SK-N-SH treated with all-trans-retinoic acid at 6 μM for 48 hours (cell line): ENCODE data around the gene CNOT8.

Experiments
- ATAC-seq: fragments of 200-7000 bp; cut with Tn5 transposase; 3 replicates; pipeline ENCODE4 v1.9.1; 2020; ENCODE audit warnings: mild to moderate bottlenecking, moderate library complexity
- ARNTL ChIP-seq: fragments of 450-650 bp; formaldehyde crosslinking; IDR thresholded peaks from 2 replicates; pipeline ENCODE4 v1.5.0; 2020; ENCODE audit warnings: low read depth, mild to moderate bottlenecking, moderate library complexity, borderline replicate concordance
- CSDC2 ChIP-seq: fragments of 250-450 bp; sonication (Bioruptor Pico); IDR thresholded peaks from 2 replicates; pipeline ENCODE4 v1.5.0; 2020; ENCODE audit warnings: mild to moderate bottlenecking, moderate library complexity
- ESRRG ChIP-seq: fragments of 250-450 bp; sonication (Bioruptor Pico); IDR thresholded peaks from 2 replicates; pipeline ENCODE4 v1.6.1; 2021; ENCODE audit warnings: mild to moderate bottlenecking
- GLIS3 ChIP-seq: fragments of 250-450 bp; sonication (Bioruptor Pico); IDR thresholded peaks from 2 replicates; pipeline ENCODE4 v1.5.0; 2020; ENCODE audit warnings: mild to moderate bottlenecking, moderate library complexity
- ISL1 ChIP-seq: fragments of 250-450 bp; sonication (Bioruptor Pico); IDR thresholded peaks from 2 replicates; pipeline ENCODE4 v2.1.2; 2022; ENCODE audit warnings: mild to moderate bottlenecking, moderate library complexity
- OSR1 ChIP-seq: fragments of 250-450 bp; sonication (Bioruptor Pico); IDR thresholded peaks from 2 replicates; pipeline ENCODE4 v1.8.0; 2022; ENCODE audit warnings: moderate library complexity, mild to moderate bottlenecking, inconsistent platforms
- RARB ChIP-seq: fragments of 250-450 bp; sonication (Bioruptor Pico); IDR thresholded peaks from 2 replicates; pipeline ENCODE4 v1.8.0; 2021; ENCODE audit warnings: mild to moderate bottlenecking, moderate library complexity
- SNAI2 ChIP-seq: fragments of 250-450 bp; sonication (Bioruptor Pico); IDR thresholded peaks from 2 replicates; pipeline ENCODE4 v1.5.0; 2020; ENCODE audit warnings: mild to moderate bottlenecking, moderate library complexity
- TCF4 ChIP-seq: fragments of 250-450 bp; sonication (Bioruptor Pico); IDR thresholded peaks from 2 replicates; pipeline ENCODE4 v1.8.0; 2021; ENCODE audit warnings: mild to moderate bottlenecking, moderate library complexity, borderline replicate concordance
- ZC3H10 ChIP-seq: fragments of 250-450 bp; sonication (Bioruptor Pico); IDR thresholded peaks from 2 replicates; pipeline ENCODE4 v1.5.1; 2021; ENCODE audit warnings: mild to moderate bottlenecking, moderate library complexity
- ZFP3 ChIP-seq: fragments of 250-450 bp; sonication (Bioruptor Pico); IDR thresholded peaks from 2 replicates; pipeline ENCODE4 v1.5.0; 2020; ENCODE audit warnings: mild to moderate bottlenecking, moderate library complexity
- ZFP30 ChIP-seq: fragments of 450-650 bp; formaldehyde crosslinking; IDR thresholded peaks from 2 replicates; pipeline ENCODE4 v1.5.0; 2022; ENCODE audit warnings: mild to moderate bottlenecking, moderate library complexity
- ZNF70 ChIP-seq: fragments of 450-650 bp; formaldehyde crosslinking; IDR thresholded peaks from 2 replicates; pipeline ENCODE4 v1.5.0; 2020; ENCODE audit warnings: mild to moderate bottlenecking, moderate library complexity
- TF ChIP-seq, protein P1 (sequence below): fragments of 250-450 bp; sonication (Bioruptor Pico); IDR thresholded peaks from 2 replicates; pipeline ENCODE4 v1.5.0; 2020; ENCODE audit warnings: mild to moderate bottlenecking, moderate library complexity
- TF ChIP-seq, protein P2 (sequence below): fragments of 250-450 bp; sonication (Bioruptor Pico); IDR thresholded peaks from 2 replicates; pipeline ENCODE4 v1.8.0; 2020; ENCODE audit warnings: mild to moderate bottlenecking, moderate library complexity, borderline replicate concordance
- TF ChIP-seq, protein P3 (sequence below): fragments of 250-450 bp; sonication (Bioruptor Pico); IDR thresholded peaks from 2 replicates; pipeline ENCODE4 v1.8.0; 2021; ENCODE audit warnings: low read depth, mild to moderate bottlenecking, moderate library complexity, borderline replicate concordance
- TF ChIP-seq, protein P4 (sequence below): fragments of 250-450 bp; sonication (Bioruptor Pico); IDR thresholded peaks from 2 replicates; pipeline ENCODE4 v1.5.1; 2021; ENCODE audit warnings: mild to moderate bottlenecking, moderate library complexity

Gene CNOT8

DNA sequence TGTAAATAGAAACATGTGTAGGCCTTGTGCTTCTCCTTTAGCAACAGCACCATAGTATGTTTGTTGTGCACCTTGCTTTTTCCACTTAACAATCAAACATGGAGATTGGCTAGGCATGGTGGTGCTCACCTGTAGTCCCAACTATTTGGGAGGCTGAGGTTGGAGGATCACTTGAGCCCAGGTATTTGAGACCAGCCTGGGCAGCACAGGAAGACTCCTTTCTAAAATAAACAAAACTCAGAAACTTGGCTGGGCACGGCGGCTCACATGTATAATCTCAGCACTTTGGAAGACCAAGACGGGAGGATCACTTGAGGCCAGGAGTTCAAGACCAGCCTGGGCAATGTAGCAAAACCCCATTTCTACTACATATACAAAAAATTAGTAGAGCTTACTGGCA lies 7.1 kb upstream of the CNOT8 start (continued):
- TF ChIP-seq ARNTL (no peak), ZFP30 (CRISPR knock-in tag) (no peak), ZNF70 (CRISPR knock-in tag) (no peak)

DNA sequence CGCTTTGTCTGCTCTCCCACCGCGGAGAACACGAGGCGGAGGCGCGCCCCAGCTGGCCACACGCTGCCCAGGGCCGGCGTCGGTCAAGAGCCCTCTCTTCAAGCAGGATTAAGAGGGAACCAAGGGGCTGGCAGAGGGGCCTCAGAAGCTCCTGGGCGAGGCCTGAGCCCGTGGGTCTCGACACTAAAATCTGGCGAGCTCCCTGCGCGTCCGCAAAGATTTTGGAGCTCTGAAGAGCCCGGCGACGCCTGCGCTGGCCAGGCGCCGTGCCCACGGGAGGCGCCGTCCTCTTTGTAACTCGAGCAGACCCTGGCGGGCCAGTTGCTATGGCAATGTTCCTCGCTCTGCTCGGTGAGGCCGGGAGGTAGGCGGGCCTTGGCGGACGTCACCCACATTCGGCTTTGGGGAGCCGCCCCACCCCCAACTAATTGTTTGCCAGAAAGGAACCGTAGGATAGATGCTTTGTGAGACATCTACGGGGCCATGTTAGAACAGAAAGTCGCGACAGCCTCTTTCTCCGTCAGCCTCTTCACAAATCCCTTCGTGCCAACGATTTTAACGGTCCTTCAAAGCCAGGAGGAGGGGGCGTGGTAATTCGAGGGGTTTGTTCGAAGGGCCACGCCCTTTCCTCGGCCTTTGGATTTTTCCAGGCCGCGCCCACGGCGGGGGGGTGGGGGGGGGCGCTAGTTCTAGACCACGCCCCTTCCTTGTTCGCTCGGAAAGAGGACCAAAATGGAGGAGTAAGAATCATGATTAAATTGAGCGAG lies 714 bp upstream of the CNOT8 start:
- TF ChIP-seq TCF4 (CRISPR knock-in tag) (peak; percentile 33; the same call in 1 of the 2 replicates), ZFP3 (CRISPR knock-in tag) (0 out of 2 replicates have a peak, but pooled peaks have one; percentile 13), ISL1 (no peak), ZC3H10 (CRISPR knock-in tag) (no peak; the same call in 1 of the 2 replicates)
- TF ChIP-seq, protein P1, sequence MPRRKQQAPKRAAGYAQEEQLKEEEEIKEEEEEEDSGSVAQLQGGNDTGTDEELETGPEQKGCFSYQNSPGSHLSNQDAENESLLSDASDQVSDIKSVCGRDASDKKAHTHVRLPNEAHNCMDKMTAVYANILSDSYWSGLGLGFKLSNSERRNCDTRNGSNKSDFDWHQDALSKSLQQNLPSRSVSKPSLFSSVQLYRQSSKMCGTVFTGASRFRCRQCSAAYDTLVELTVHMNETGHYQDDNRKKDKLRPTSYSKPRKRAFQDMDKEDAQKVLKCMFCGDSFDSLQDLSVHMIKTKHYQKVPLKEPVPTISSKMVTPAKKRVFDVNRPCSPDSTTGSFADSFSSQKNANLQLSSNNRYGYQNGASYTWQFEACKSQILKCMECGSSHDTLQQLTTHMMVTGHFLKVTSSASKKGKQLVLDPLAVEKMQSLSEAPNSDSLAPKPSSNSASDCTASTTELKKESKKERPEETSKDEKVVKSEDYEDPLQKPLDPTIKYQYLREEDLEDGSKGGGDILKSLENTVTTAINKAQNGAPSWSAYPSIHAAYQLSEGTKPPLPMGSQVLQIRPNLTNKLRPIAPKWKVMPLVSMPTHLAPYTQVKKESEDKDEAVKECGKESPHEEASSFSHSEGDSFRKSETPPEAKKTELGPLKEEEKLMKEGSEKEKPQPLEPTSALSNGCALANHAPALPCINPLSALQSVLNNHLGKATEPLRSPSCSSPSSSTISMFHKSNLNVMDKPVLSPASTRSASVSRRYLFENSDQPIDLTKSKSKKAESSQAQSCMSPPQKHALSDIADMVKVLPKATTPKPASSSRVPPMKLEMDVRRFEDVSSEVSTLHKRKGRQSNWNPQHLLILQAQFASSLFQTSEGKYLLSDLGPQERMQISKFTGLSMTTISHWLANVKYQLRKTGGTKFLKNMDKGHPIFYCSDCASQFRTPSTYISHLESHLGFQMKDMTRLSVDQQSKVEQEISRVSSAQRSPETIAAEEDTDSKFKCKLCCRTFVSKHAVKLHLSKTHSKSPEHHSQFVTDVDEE (CRISPR knock-in tag): 0 out of 2 replicates have a peak, but pooled peaks have one; percentile 22
- TF ChIP-seq, protein P2, sequence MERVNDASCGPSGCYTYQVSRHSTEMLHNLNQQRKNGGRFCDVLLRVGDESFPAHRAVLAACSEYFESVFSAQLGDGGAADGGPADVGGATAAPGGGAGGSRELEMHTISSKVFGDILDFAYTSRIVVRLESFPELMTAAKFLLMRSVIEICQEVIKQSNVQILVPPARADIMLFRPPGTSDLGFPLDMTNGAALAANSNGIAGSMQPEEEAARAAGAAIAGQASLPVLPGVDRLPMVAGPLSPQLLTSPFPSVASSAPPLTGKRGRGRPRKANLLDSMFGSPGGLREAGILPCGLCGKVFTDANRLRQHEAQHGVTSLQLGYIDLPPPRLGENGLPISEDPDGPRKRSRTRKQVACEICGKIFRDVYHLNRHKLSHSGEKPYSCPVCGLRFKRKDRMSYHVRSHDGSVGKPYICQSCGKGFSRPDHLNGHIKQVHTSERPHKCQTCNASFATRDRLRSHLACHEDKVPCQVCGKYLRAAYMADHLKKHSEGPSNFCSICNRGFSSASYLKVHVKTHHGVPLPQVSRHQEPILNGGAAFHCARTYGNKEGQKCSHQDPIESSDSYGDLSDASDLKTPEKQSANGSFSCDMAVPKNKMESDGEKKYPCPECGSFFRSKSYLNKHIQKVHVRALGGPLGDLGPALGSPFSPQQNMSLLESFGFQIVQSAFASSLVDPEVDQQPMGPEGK (CRISPR knock-in tag): peak; percentile 97
- TF ChIP-seq, protein P3, sequence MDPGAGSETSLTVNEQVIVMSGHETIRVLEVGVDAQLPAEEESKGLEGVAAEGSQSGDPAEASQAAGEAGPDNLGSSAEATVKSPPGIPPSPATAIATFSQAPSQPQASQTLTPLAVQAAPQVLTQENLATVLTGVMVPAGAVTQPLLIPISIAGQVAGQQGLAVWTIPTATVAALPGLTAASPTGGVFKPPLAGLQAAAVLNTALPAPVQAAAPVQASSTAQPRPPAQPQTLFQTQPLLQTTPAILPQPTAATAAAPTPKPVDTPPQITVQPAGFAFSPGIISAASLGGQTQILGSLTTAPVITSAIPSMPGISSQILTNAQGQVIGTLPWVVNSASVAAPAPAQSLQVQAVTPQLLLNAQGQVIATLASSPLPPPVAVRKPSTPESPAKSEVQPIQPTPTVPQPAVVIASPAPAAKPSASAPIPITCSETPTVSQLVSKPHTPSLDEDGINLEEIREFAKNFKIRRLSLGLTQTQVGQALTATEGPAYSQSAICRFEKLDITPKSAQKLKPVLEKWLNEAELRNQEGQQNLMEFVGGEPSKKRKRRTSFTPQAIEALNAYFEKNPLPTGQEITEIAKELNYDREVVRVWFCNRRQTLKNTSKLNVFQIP: peak; percentile 43; the same call in 1 of the 2 replicates

DNA sequence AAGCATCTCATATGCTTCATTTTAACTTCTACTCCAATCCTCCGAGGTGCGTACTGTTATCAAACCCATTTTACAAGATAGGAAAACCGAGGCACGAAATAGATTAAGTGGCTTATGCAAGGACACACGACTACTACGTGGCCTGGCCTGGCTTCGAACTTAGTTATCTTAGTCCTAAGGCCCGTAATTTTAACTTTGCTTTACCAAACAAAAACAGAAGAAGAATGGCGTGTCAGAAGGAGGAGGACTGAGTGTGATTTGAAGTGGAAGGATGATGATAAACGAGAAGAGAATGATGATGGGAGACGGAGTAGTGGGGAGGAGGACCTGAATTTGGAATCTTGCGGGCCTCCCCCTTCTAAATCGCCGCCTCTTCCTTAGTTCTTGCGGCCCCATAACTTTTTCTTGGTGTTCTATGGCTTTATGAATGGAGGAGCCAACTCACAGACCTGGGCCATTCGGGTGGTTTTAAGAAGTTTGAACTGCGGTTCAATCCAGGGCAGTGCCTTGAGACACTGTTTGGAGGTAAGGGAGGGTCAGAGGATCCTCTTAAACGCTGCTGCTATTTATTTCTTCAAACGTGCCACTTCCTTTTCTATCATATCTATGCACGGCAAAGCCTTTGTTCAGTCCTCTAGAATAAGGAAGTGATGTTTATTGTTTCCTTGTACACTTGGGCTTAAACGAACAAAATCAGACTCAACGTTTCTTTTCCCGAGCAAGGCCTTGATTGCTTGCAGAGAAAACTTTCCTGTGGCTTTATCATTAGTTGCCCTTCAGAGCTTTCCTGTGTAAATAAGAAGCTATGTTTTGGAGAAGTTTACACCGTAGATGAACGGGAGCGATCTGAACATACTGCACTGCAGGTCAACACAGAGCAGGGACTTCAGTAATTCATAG lies 795 bp downstream of the CNOT8 start:
- ATAC-seq: no peak
- TF ChIP-seq TCF4 (CRISPR knock-in tag): no peak
- TF ChIP-seq ESRRG (CRISPR knock-in tag): no peak
- TF ChIP-seq, protein P4, sequence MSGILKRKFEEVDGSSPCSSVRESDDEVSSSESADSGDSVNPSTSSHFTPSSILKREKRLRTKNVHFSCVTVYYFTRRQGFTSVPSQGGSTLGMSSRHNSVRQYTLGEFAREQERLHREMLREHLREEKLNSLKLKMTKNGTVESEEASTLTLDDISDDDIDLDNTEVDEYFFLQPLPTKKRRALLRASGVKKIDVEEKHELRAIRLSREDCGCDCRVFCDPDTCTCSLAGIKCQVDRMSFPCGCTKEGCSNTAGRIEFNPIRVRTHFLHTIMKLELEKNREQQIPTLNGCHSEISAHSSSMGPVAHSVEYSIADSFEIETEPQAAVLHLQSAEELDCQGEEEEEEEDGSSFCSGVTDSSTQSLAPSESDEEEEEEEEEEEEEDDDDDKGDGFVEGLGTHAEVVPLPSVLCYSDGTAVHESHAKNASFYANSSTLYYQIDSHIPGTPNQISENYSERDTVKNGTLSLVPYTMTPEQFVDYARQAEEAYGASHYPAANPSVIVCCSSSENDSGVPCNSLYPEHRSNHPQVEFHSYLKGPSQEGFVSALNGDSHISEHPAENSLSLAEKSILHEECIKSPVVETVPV (CRISPR knock-in tag): no peak
- no peak for TF ChIP-seq GLIS3 (CRISPR knock-in tag)
- no peak for TF ChIP-seq OSR1 (CRISPR knock-in tag)
- TF ChIP-seq CSDC2: no peak
- TF ChIP-seq SNAI2 (CRISPR knock-in tag): no peak
- no peak for TF ChIP-seq RARB (CRISPR knock-in tag)

More for the DNA sequence above, 714 bp upstream of the CNOT8 start:
- peak; percentile 90 for ATAC-seq

DNA sequence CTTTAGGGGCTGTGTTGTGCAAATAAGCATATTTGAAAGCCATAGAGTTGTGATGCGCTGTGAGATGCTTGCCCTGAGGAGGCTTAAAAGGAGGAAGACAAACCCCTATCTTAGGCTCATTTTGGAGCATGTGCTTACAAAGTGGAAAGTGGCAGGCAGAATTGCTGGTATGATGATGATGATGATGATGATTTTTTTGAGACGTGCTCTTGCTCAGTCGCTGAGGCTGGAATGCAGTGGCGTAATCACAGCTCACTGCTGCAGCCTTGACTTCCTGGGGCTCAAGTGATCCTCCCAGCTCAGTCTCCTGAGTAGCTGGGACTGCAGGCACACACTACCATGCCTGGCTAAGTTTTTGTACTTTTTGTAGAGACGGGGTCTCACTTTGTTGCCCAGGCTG lies 1.7 kb downstream of the CNOT8 start:
- ATAC-seq: no peak
- TF ChIP-seq, protein P4 (CRISPR knock-in tag): no peak
- TF ChIP-seq TCF4 (CRISPR knock-in tag): no peak
- TF ChIP-seq OSR1 (CRISPR knock-in tag): no peak
- TF ChIP-seq CSDC2: no peak
